SK-N-SH (cell line): Measurements from ENCODE around the gene BCL2L11. TPM values are rescaled to one million over a fixed set of nuclear protein-coding genes. Genes with fewer than 3 reads are reported as not detected.
A peak's percentile ranks its signal among the peaks of the same experiment; 100 is the strongest.

Experiments used
- CTCF ChIA-PET: fragments of 300-600, 350-600 bp; formaldehyde crosslinking; extraction: SDS; loops from one replicate; lab custom pipeline; 2021; lab: Yijun Ruan, JAX
- POLR2A ChIA-PET: fragments of 350-600 bp; sonication (Branson Sonifier 250); formaldehyde crosslinking; extraction: SDS; loops from one replicate; lab custom pipeline; 2020; ENCODE audit warnings: antibody characterized with exemption, inconsistent platforms; lab: Yijun Ruan, JAX
- DNase-seq: peaks from one replicate; pipeline ENCODE4 v3.0.0; 2012
- H2AFZ ChIP-seq: fragments of 200-600 bp; sonication (generic); 2 replicates; pipeline ENCODE4 v1.8.1; 2016; ENCODE audit warnings: antibody characterized with exemption, mild to moderate bottlenecking, low read depth
- H3F3A ChIP-seq: fragments of 200-600 bp; sonication (generic); replicated peaks from 2 replicates; pipeline ENCODE3; 2016; ENCODE audit warnings: antibody characterized with exemption, mild to moderate bottlenecking; ENCODE audit not compliant: insufficient read depth
- H3K27ac ChIP-seq, 2 experiments: fragments of 200-500 bp in 1 of 2; fragments of 200-600 bp in 1 of 2; sonication (Bioruptor generic) in 1 of 2; sonication (generic), shearing (Covaris generic) in 1 of 2; 2 replicates each; pipeline versions ENCODE4 v1.5.1 to v1.6.1; 2014 to 2016; ENCODE audit warnings: low read depth in 2 of 2, inconsistent platforms in 1 of 2, low read length in 1 of 2, mild to moderate bottlenecking in 1 of 2, mixed read lengths in 1 of 2
- H3K27me3 ChIP-seq: fragments of 200-600 bp; sonication (generic), shearing (Covaris generic); 2 replicates; pipeline ENCODE4 v1.6.1; 2016; ENCODE audit warnings: mixed run types; ENCODE audit not compliant: insufficient read depth
- H3K36me3 ChIP-seq, 2 experiments: fragments of 200-500 bp in 1 of 2; fragments of 200-600 bp in 1 of 2; sonication (Bioruptor generic) in 1 of 2; sonication (generic) in 1 of 2; replicated peaks in 1 of 2; 2 replicates each; pipeline versions ENCODE3 to v1.5.1; 2014 to 2016; ENCODE audit warnings: low read length in 1 of 2, mild to moderate bottlenecking in 1 of 2; ENCODE audit not compliant: insufficient read depth in 2 of 2, control insufficient read depth in 1 of 2
- H3K4me1 ChIP-seq, 2 experiments: fragments of 200-500 bp in 1 of 2; fragments of 200-600 bp in 1 of 2; sonication (Bioruptor generic) in 1 of 2; sonication (generic), shearing (Covaris generic) in 1 of 2; 2 replicates each; pipeline versions ENCODE4 v1.5.1 to v1.6.1; 2014 to 2016; ENCODE audit warnings: low read depth in 1 of 2, low read length in 1 of 2, mixed run types in 1 of 2; ENCODE audit not compliant: insufficient read depth in 2 of 2, control insufficient read depth in 1 of 2
- H3K4me2 ChIP-seq: fragments of 200-600 bp; sonication (generic), shearing (Covaris generic); 2 replicates; pipeline ENCODE4 v1.6.1; 2017; ENCODE audit warnings: mixed run types
- H3K4me3 ChIP-seq, 2 experiments: fragments of 200-500 bp in 1 of 2; fragments of 200-600 bp in 1 of 2; sonication (Bioruptor generic) in 1 of 2; sonication (generic), shearing (Covaris generic) in 1 of 2; 2 replicates each; pipeline versions ENCODE4 v1.5.1 to v1.8.1; 2014 to 2016; ENCODE audit warnings: low read depth in 2 of 2, inconsistent platforms in 1 of 2, low read length in 1 of 2, mild to moderate bottlenecking in 1 of 2, mixed read lengths in 1 of 2, moderate library complexity in 1 of 2
- H3K79me2 ChIP-seq: fragments of 200-600 bp; sonication (generic); 2 replicates; pipeline ENCODE4 v1.8.1; 2017; ENCODE audit warnings: mild to moderate bottlenecking; ENCODE audit not compliant: insufficient read depth
- H3K9ac ChIP-seq: fragments of 200-600 bp; sonication (generic); 2 replicates; pipeline ENCODE4 v1.6.1; 2017; ENCODE audit warnings: mixed run types
- H3K9me2 ChIP-seq: fragments of 200-600 bp; sonication (generic); 2 replicates; pipeline ENCODE4 v1.6.1; 2017; ENCODE audit warnings: mixed run types
- H3K9me3 ChIP-seq: fragments of 200-600 bp; sonication (generic); 2 replicates; pipeline ENCODE4 v1.6.1; 2017; ENCODE audit warnings: mixed run types, mild to moderate bottlenecking, moderate library complexity
- H4K20me1 ChIP-seq: fragments of 200-600 bp; sonication (generic); 2 replicates; pipeline ENCODE4 v1.6.1; 2017; ENCODE audit warnings: mild to moderate bottlenecking, mixed run types; ENCODE audit not compliant: insufficient read depth
- CHD2 ChIP-seq: fragments of 150-350 bp; IDR thresholded peaks from 2 replicates; pipeline ENCODE4 v1.6.1; 2018; ENCODE audit warnings: low read length; ENCODE audit not compliant: partially characterized antibody
- EZH2phosphoT487 ChIP-seq: fragments of 200-600 bp; sonication (generic); IDR thresholded peaks from 2 replicates; pipeline ENCODE4 v1.6.1; 2017; ENCODE audit warnings: low read depth, mixed run types, mild to moderate bottlenecking, antibody characterized with exemption, moderate library complexity, borderline replicate concordance
- GABPA ChIP-seq: IDR thresholded peaks from 2 replicates; pipeline ENCODE4 v1.4.0; 2012; ENCODE audit warnings: low read depth, mild to moderate bottlenecking
- IRF3 ChIP-seq: fragments of 150-350 bp; IDR thresholded peaks from 2 replicates; pipeline ENCODE4 v1.6.1; 2016; ENCODE audit warnings: mild to moderate bottlenecking, low read depth, low read length
- JUND ChIP-seq: IDR thresholded peaks from 2 replicates; pipeline ENCODE4 v1.4.0; 2012
- MXI1 ChIP-seq: IDR thresholded peaks from 2 replicates; pipeline ENCODE4 v1.6.1; 2012; ENCODE audit warnings: mild to moderate bottlenecking, low read depth, low read length, improper control_type of control experiment
- NFIC ChIP-seq: IDR thresholded peaks from 2 replicates; pipeline ENCODE4 v1.4.0; 2012; ENCODE audit warnings: borderline replicate concordance
- PBX3 ChIP-seq: IDR thresholded peaks from 2 replicates; pipeline ENCODE4; 2012
- RAD21 ChIP-seq: IDR thresholded peaks from 2 replicates; pipeline ENCODE4 v1.6.1; 2012; ENCODE audit warnings: mild to moderate bottlenecking, low read length
- RCOR1 ChIP-seq: fragments of 150-350 bp; IDR thresholded peaks from 2 replicates; pipeline ENCODE4 v1.6.1; 2017; ENCODE audit warnings: antibody characterized with exemption, low read length
- SIN3A ChIP-seq: IDR thresholded peaks from 2 replicates; pipeline ENCODE4 v1.6.1; 2012; ENCODE audit warnings: low read depth, mild to moderate bottlenecking, low read length, moderate library complexity, borderline replicate concordance
- TAF1 ChIP-seq: IDR thresholded peaks from 2 replicates; pipeline ENCODE4 v1.6.1; 2012; ENCODE audit warnings: low read depth, mild to moderate bottlenecking, low read length, moderate library complexity, borderline replicate concordance
- TEAD4 ChIP-seq: IDR thresholded peaks from 2 replicates; pipeline ENCODE4 v1.4.0; 2012; ENCODE audit warnings: mild to moderate bottlenecking, borderline replicate concordance; ENCODE audit not compliant: insufficient read depth
- YY1 ChIP-seq: IDR thresholded peaks from 2 replicates; pipeline ENCODE4 v1.4.0; 2012; ENCODE audit warnings: low read depth, mild to moderate bottlenecking
- ZBTB33 ChIP-seq: IDR thresholded peaks from 2 replicates; pipeline ENCODE4 v1.4.0; 2012; ENCODE audit warnings: low read depth, borderline replicate concordance
- WGBS: methylation state at CpG from one replicate; pipeline ENCODE4 v1.1.6; 2017; ENCODE audit warnings: low lambda C conversion rate; 5-methylcytosine and 5-hydroxymethylcytosine counted together
- polyA plus RNA-seq, 3 experiments: library from polyadenylated mRNA; depleted of rRNA; stranded (reverse); fragments of >200 nt; gene quantifications; 2 replicates each; pipeline ENCODE4 v1.2.3, GENCODE V29; 2012
- TF ChIP-seq, protein P1 (sequence below): IDR thresholded peaks from 2 replicates; pipeline ENCODE4 v1.4.0; 2012; ENCODE audit warnings: low read depth, borderline replicate concordance
- TF ChIP-seq, protein P2 (sequence below): fragments of 150-350 bp; IDR thresholded peaks from 2 replicates; pipeline ENCODE4 v1.6.1; 2017; ENCODE audit warnings: antibody characterized with exemption, low read length, low read depth, borderline replicate concordance
- TF ChIP-seq, protein P3 (sequence below): fragments of 200-600 bp; sonication (generic); IDR thresholded peaks from 2 replicates; pipeline ENCODE4 v1.6.1; 2017; ENCODE audit warnings: antibody characterized with exemption, mild to moderate bottlenecking, moderate library complexity

The BCL2L11 gene
- polyA plus RNA-seq, 1 of the 3 experiments (the other 2 are of a cell fraction), result 3.3 TPM

GRCh38 chr2:111122631-111123421 lies 2.1 kb downstream of the BCL2L11 start:
- peaks cover 0 to 19% of the 10 kb centered on the region in 2 experiments; a peak in 2 of 4 replicates for H3K4me1 ChIP-seq
- H3K4me3 ChIP-seq, result peak overlapping the region; percentile 92
- peak; percentile 72 for DNase-seq
- peak overlapping the region; percentile 69 to 77; a peak in 3 of 4 replicates for H3K27ac ChIP-seq
- no peaks in the 10 kb centered on the region for H3K9me2 ChIP-seq
- no peaks in the 10 kb centered on the region for H3K9me3 ChIP-seq
- no peaks in the 10 kb centered on the region for H3K27me3 ChIP-seq
- H2AFZ ChIP-seq, result peak overlapping the region; percentile 95
- CTCF ChIA-PET, result no interaction called here
- peak overlapping the region; percentile 99 for H3K4me2 ChIP-seq
- TF ChIP-seq NFIC, result no peak
- TF ChIP-seq PBX3, result no peak
- TF ChIP-seq EZH2phosphoT487, result no peak
- TF ChIP-seq YY1, result no peak
- no peak for TF ChIP-seq ZBTB33
- no peak for TF ChIP-seq RAD21
- TF ChIP-seq MXI1, result peak; percentile 62; the same call in 1 of the 2 replicates
- H3K79me2 ChIP-seq, result peaks cover 9% of the 10 kb centered on the region; the same call in 1 of the 2 replicates
- peaks cover 13 to 33% of the 10 kb centered on the region in 2 experiments for H3K36me3 ChIP-seq
- no peaks in the 10 kb centered on the region; the same call in 1 of the 2 replicates for H4K20me1 ChIP-seq
- H3K9ac ChIP-seq, result peak overlapping the region; percentile 78
- peaks cover 4% of the 10 kb centered on the region for H3F3A ChIP-seq
- POLR2A ChIA-PET, result no interaction called here
- 1% methylated on average over 22 of the region's 92 CpGs for WGBS

- Histone ChIP-seq H3K9ac (peak overlapping the region; percentile 78; the same call in 1 of the 2 replicates), H3K9me2 (no peaks in the 10 kb centered on the region), H3K27me3 (no peaks in the 10 kb centered on the region), H2AFZ (no peak overlapping the region), H3K9me3 (no peaks in the 10 kb centered on the region), H4K20me1 (no peaks in the 10 kb centered on the region; the same call in 1 of the 2 replicates), H3K4me3 (peak overlapping the region; percentile 92; a peak in 3 of 4 replicates), H3K4me1 (peaks cover 0 to 19% of the 10 kb centered on the region in 2 experiments; a peak in 2 of 4 replicates), H3K4me2 (peak overlapping the region; percentile 99), H3F3A (peaks cover 4% of the 10 kb centered on the region), H3K79me2 (peaks cover 9% of the 10 kb centered on the region; the same call in 1 of the 2 replicates), H3K27ac (no peak overlapping the region; a peak in 2 of 4 replicates), H3K36me3 (peaks cover 18 to 39% of the 10 kb centered on the region in 2 experiments)
- DNase-seq, result no peak
- ChIA-PET CTCF (interaction anchor here (0.7 kb wide), 1 partner anchor 103 kb away, joined by 4 read pairs; no protein-coding TSS in a partner anchor), POLR2A (no interaction called here)
- WGBS, result 76% methylated on average over 7 of the region's 7 CpGs
- TF ChIP-seq CHD2 (no peak), TAF1 (no peak), RCOR1 (no peak), SIN3A (no peak), JUND (no peak), IRF3 (no peak), RAD21 (no peak), GABPA (no peak), TEAD4 (no peak)
- TF ChIP-seq, protein P1, sequence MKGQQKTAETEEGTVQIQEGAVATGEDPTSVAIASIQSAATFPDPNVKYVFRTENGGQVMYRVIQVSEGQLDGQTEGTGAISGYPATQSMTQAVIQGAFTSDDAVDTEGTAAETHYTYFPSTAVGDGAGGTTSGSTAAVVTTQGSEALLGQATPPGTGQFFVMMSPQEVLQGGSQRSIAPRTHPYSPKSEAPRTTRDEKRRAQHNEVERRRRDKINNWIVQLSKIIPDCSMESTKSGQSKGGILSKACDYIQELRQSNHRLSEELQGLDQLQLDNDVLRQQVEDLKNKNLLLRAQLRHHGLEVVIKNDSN, result no peak
- TF ChIP-seq, protein P2, sequence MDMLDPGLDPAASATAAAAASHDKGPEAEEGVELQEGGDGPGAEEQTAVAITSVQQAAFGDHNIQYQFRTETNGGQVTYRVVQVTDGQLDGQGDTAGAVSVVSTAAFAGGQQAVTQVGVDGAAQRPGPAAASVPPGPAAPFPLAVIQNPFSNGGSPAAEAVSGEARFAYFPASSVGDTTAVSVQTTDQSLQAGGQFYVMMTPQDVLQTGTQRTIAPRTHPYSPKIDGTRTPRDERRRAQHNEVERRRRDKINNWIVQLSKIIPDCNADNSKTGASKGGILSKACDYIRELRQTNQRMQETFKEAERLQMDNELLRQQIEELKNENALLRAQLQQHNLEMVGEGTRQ, result no peak
- TF ChIP-seq, protein P3, sequence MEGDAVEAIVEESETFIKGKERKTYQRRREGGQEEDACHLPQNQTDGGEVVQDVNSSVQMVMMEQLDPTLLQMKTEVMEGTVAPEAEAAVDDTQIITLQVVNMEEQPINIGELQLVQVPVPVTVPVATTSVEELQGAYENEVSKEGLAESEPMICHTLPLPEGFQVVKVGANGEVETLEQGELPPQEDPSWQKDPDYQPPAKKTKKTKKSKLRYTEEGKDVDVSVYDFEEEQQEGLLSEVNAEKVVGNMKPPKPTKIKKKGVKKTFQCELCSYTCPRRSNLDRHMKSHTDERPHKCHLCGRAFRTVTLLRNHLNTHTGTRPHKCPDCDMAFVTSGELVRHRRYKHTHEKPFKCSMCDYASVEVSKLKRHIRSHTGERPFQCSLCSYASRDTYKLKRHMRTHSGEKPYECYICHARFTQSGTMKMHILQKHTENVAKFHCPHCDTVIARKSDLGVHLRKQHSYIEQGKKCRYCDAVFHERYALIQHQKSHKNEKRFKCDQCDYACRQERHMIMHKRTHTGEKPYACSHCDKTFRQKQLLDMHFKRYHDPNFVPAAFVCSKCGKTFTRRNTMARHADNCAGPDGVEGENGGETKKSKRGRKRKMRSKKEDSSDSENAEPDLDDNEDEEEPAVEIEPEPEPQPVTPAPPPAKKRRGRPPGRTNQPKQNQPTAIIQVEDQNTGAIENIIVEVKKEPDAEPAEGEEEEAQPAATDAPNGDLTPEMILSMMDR, result no peak
These were observed 3.0 kb downstream of the BCL2L11 start for GRCh38 chr2:111123751-111124150.
